ENCODE measurements around the gene IFI27.
"Not testable (repeated sequence)": the region's sequence is repeated elsewhere in the genome, so short reads cannot be mapped to it uniquely, and the experiment has no call there.

The IFI27 gene

DNA sequence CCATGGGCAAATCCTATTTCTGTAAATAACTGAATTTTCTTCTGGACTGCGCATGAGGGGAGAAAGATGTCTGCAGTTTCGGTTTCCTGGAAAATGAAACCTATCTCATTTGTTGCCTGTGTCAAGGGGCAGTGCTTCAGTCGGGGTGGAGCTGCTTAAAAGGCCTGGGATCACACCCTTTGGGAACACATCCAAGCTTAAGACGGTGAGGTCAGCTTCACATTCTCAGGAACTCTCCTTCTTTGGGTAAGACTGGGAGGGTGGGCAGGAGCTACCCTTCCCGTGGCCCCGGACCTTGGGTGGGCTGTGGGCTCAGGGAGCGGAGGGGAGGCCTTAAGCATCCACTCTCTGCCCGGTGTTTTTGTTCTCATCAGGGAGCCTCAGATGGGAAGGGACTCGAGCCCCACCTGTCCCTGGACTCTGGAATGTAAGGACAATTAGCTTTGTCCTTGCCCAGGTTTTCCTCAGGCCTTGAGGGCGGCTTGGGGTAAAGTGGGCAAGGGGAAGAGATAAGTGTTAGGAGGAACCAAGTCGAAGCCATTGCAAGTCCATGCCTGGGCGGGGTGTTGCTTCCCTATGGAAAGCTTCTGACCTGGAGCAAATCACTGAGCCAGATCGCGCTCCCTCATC is at the start of gene IFI27:
IFI27 (plus strand) TSS at position 185 of the 630 bp plus-strand sequence.
- no peak for DNase-seq

DNA sequence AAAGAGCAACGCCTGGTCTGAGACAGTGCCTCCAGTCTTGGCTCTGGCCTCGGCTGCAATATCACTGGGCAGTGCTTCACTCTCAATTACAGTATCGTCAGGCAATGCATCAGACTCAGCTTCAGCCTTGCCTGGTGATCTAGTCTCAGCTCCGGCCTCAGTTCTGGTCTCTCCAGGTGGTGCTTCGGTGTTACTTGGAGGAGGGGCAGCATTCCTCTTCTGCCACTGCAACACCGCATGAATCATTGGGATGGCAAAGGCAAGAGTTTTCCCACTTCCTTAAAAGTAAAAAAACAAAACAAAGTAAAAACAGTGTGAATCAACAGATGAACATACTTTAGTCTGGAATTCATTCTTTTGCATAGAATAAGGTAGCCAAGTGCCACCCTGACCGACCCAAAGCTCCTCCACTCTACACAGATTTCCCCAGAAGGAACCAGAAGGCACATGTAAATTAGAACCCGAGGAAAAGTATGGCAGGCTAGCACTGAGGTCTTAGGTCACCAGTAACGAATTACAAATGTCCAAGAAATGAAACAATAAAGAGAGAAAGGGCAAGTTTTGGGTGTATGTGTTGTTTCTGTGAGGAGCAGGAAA is 48.1 kb upstream of the IFI27 start:
- no peak for DNase-seq

DNA sequence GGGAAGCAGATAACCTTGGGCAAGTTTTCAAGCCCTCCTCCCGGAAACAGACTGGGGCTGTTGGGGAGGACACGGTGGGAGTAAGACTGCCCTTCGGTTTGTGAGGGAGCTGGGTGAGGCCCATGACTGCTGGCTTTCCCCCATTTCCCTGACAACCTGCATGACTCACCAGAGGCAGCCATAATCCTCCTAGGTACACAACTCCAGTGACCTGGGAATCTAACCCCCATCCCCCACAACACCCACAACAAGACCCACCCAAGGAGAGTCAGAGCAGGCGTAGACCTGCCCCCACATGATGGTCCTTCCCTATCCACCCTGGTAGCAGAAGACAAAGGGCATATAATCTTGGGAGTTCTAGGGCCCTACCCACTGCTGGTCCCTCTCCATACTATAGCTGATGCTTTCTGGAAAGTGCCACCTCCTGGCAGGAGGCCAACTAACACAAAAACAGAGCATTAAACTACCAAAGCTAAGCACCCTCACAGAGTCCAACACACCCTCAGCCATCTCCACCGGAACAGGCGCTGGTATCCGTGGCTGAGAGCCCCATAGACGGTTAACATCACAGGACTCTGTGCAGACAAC is 44.4 kb upstream of the IFI27 start:
- DNase-seq = no peak

DNA sequence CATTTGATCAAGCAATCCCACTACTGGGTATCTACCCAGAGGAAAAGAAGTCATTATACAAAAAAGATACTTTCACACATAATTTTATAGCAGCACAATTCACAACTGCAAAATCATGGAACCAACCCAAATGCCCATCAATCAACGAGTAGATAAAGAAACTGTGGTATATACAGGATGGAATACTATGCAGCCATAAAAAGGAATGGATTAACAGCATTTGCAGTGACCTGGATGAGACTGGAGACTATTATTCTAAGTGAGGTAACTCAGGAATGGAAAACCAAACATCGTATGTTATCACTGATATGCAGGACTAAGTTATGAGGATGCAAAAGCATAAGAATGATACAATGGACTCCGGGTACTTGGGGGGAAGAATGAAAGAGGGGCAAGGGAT is 38.5 kb upstream of the IFI27 start:
- DNase-seq = not testable (repeated sequence)

DNA sequence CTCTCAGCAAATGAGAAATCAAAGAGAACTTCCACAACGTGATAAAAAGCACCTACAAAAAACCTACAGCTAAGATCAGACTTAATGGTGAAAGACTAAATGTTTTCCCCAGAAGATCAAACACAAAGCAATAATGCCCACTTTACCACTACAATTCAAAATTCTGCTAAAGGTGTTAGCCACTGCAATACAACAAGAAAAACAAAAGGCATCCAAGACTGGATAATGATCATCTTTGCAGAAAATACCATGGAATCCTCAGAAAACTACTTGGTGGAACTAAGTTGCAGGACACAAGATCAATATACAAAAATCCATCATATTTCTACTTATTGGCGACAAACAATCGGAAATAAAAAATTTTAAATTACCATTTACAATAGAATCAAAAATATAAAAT is 36.0 kb upstream of the IFI27 start:
- no peak for DNase-seq

DNA sequence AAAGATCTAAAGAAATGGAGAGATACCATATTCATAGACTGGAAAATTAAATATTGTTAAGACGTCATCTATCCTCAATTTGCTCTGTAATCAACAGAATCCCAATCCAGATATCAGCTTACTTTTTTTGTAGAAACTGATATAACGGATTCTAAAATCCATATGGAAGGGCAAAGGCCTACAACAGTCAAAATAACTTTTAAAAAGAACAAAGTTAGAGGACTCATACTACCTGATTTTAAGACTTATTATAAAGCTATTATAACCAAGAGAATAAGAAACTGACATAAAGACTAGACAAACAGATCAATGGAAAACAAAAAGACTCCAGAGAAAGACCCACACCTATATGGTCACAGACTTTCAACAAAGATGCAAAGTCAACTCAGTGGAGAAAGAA is 35.5 kb upstream of the IFI27 start:
- DNase-seq = no peak

DNA sequence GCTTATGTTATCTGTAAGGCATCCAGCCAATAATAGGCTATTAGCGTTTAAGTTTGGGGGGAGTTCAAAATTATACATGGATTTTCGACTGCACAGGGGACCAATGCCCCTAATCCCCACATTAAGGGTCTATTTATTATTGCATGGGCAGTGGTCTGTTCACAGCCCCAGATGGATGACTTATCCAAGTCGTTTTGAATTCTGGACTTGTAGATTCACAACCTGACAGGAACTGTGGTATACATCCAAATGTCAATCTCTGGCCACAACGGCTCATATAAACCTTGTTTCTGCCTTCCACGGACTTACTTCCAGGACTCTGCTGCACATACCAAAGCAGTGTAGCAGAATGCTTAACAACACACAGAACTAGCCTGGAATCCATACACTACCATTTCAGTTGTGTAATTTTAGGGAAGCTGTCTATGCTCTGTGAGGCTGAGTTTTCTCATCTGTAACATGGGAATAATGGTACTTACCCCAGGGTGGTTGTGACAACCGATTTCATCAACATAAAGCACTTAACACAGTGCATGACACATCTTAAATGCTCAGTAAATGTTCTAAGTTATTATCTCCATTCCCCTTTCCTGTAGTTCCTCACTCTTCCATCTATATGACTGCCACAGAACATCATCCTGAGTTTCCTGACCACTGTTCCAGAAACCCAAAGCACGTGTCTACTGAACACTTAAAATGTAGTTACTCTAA is 33.3 kb upstream of the IFI27 start:
- DNase-seq = no peak

DNA sequence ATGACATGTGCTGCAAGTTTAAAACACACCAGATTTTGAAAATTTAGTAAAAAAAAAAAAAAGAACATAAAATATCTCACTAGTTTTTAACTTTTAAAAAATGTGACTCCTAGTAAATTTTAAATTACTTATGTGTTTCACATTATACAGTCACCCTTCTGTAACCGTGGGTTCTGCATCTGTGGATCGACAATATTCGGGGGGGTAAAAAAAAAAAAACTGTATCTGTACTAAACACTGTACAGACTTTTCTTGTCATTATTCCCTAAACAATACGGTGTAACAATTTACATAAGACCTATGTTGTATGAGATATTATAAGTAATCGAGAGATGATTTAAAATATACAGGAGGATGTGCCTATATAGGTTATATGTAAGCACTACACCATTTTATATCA is 32.7 kb upstream of the IFI27 start:
- DNase-seq = no peak

DNA sequence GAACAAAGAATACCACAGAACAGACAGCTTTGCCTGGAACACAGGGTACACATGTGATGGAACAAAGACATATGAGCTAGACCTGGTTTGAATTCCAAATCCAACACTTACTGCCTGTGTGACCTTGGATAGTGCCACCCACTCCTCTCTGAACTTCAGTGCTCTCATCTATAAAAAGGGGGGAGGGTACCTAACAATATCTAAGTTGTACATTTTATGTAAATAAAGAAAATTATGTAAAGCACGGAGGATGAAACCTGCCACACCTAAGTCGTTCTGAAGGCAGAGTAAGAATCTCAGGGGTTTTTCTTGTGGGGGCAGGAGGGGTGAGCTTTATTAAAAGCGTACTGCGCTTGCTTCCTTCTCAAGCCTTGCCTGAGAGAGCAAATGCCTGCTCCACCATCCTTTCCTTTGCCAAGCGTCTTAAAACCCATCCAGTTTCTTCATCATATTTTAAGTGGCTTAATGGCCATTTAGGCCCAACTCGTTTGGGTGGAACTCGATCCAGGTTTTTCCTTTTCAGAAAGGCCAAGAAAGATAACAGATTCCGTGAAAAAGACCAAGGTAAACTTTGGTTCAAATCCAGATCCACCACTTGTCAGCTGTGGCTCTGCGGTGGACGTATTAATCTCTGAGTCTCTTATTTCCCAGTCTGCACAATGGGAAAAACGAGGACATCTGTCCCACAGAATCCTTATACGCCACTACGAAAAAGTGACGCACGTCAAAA is 30.5 kb upstream of the IFI27 start:
- DNase-seq = no peak

DNA sequence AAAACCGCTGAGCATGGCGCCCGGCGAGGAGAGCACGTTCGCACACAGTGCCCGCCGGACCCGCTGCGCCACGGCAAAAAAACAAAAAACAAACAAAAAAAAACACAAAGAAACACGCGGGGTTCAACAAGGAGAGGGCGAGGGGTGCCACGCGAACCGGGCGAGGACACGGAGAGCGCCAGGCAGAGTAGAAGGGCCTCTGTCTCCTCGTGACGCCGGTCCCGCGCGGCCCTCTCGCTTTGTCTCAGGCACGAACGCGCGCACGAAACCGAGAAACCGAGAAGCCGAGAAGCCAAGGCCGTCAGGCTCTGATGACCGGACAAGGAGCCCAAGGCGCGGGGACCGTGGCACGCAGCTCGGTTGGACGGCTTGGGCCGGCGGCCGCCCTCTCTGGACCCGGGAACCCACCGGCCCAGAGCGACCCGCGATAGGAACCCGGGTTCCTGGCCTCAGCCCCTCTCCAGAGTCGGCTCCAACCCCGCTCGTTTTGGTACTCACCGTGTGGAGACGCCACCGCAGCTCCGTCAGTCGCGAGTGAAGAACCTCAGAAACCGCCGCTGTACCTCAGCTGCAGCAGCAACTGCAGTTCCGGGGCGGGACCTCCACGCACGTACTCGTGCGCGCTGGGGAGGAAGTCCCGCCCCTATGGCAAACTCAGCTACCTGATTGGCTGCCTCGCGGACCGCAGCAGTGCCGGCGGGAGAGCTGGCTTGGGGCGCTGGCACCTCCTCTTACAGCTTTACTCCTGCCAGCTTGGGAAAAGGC is 29.7 kb upstream of the IFI27 start, which contains the start of the genes DDX24 and IFI27L1:
DDX24 (minus strand) TSS at position 582 of the 765 bp plus-strand sequence. CDS start 1,460 bp downstream, outside the sequence.
IFI27L1 (plus strand) TSS at position 690 of the 765 bp plus-strand sequence. CDS start 15,628 bp downstream, outside the sequence.
- DNase-seq = peak; percentile 96

DNA sequence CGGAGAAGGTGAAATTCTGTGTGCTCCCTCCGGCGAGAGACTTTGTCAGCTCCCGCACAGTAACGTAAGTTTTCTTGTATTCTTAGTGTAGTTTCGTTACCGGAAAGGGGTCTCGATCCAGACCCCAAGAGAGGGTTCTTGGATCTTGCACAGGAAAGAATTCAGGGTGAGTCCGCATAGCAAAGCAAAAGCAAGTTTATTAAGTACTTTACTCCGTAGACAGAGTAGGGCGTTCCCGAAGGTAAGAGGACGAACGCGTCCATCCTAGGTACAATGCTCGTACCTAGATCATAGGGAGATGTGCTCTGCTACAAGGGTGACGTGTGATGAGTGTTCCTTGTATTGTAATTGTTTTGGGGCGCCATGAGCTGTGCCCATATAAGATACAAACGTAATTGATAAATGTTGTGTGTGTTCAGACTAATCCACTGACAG is 29.1 kb upstream of the IFI27 start:
- DNase-seq = no peak

DNA sequence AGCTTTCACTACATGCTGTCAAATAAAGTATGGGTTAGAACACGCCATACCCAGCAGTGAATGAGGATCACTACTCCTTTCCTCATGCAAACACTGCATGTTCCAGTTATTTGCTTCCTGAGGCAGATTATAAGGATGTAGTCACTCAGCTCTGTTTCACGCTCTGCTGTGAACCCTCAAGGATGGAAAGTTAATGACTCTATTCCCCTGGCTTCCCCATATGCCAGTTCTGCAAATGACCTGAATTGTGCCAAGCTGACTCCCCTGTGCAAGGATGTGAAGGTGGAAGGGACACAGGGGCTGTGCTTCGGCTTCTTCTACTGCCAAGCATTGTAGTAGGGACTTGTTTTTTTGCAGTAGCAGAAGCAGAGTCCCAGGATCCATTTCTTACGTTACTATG is 22.6 kb upstream of the IFI27 start:
- DNase-seq = no peak

DNA sequence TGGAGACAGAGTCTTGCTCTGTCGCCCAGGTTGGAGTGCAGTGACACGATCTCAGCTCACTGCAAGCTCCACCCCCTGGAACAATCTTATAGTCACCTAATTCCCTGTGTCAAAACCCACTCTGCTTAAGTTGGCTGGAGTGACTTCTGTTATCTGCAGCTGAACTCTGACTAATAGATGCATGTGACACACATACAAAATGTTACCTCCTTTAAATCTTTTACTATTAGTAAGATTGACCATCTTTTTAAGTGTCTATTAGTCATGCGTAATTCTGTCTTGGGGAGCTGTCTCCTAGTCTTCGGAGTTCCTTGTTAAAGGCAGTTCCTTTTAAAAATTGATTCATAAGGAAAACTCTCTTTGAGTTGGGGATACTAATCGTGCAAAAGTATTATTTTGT is 22.0 kb upstream of the IFI27 start:
- no peak for DNase-seq

DNA sequence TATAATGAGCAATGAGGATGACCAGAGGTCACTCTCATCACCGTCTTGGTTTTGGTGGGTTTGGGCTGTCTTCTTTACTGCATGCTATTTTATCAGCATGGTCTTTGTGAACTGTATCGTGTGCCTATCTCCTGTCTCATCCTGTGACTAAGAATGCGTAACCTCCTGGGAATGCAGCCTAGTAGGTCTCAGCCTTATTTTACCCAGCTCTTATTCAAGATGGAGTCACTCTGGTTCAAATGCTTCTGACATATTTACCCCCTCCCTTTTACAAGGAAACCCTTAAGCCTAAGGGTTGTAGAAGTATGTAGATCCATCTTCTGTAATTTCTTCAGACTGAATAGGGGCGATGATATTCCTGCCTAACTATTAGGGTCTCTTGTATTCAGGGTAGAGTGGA is 21.1 kb upstream of the IFI27 start:
- no peak for DNase-seq

DNA sequence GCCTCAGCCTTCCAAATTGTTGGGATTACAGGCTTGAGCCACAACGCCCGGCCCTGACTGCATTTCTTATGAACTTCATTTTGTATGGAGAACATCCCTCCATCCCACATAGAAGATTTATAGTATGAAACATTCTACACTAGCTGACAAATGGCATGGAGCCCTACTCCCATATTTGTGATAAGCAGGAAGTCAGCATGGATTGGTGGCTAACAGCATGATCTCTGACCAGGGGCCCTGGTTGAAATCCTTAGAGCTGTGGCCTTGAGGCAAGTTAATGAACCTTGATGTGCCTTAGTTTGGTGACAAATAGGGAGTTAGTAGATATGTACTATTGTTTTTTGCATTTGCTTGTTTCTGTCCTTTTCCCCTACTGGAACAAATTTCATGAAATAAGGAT is 17.1 kb upstream of the IFI27 start:
- DNase-seq = no peak

DNA sequence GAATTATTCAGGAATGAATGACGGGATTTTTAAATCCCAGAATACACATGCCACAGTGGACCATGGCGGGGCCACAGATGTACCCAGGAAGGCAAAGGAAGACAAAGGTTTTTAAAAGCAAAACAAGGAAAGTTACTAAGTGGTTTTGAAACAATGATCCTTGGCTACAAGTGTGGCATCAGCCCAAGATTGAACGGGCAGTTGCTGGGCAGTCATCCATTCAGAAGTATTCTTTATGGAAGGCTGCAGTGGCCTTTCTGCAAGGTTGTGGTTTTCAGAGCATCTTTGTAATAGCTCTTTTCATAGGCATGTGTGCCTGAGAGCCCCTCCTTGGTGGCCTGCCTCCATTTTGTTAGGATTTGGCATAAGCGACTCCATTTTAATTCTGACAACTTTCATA is 13.4 kb upstream of the IFI27 start:
- no peak for DNase-seq

DNA sequence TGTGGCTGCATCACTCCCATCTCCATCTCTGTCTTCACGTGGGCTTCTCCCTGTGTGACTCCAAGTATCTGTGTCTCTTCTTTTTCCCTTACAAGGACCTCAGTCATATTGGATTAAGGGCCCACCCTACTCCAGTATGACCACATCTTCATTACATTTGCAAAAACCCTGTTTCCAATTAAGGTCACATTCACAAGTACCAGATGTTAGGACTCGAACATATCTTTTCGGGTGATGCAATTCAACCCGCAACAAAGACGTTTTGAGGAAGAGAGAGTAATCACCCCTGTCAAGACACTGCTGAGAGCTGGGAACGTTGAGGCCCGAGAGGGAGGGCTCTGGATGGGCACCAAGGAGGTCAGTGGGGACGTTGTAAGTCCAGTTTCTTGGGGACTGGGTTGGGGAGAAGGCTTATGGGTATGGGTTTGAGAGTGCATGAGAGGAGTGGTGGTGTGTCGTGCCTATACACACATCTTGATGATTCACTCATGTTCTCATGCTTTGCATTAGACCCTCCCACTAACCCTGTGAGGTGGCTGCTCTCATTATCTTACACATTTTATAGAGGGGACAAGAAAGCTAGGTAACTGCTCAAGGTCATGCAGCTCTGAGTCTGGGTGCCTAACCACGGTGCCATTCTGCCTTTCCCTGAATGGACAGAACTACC is 12.1 kb upstream of the IFI27 start:
- no peak for DNase-seq

DNA sequence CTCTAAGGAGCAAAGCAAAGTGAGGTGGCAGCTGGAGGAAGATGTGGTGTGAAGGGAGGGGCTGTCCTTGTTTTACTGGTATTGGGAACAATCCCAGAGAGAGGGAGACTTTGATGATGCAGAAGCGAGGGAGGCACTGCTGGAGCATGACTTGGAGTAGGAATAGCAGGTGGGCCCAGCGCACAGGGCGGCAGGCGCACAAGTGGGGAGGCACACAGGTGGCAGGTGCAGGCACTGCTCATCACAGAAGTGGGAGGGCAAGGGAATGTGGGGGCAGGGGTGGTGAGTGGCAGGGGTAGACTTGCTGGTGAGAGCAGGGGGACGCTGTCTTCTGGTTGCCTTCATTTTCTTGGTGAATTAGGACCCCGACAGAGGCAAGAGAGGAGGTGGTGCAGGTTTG is 11.5 kb upstream of the IFI27 start:
- no peak for DNase-seq

DNA sequence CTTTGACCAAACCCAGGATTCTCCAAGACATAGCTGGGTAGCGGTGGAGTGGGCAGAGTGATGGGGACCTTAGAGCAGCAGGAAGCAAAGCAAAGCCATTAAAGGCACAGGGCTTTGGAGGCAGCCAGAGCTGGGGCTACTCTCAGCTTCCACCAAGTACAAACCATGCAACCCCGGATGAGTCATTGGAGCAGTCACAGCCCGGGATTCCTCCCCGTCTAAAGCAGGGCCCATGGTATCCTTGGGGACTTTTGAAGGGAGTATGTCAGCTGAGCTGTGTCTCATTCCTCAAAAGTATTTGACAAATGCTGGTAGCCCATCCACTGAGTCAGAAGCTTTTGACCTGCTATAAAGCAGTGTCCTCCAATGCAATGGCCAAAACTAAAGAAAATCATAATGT is 9.7 kb upstream of the IFI27 start:
- no peak for DNase-seq

DNA sequence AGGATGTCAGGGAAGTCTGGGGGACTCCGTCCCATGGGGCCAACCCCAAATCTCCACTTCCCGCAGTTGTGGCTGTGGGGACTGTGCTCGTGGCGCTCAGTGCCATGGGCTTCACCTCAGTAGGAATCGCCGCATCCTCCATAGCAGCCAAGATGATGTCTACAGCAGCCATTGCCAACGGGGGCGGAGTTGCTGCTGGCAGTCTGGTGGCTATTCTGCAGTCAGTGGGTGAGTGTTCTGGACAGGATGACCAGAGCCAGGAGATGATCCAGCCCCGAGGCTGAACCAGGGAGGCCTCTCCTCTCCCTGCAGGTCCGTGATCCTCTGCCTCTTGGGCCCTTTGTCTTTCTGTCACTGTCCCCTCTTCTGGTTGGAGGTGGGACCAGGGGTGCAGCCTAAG is 8.8 kb upstream of the IFI27 start:
- no peak for DNase-seq

DNA sequence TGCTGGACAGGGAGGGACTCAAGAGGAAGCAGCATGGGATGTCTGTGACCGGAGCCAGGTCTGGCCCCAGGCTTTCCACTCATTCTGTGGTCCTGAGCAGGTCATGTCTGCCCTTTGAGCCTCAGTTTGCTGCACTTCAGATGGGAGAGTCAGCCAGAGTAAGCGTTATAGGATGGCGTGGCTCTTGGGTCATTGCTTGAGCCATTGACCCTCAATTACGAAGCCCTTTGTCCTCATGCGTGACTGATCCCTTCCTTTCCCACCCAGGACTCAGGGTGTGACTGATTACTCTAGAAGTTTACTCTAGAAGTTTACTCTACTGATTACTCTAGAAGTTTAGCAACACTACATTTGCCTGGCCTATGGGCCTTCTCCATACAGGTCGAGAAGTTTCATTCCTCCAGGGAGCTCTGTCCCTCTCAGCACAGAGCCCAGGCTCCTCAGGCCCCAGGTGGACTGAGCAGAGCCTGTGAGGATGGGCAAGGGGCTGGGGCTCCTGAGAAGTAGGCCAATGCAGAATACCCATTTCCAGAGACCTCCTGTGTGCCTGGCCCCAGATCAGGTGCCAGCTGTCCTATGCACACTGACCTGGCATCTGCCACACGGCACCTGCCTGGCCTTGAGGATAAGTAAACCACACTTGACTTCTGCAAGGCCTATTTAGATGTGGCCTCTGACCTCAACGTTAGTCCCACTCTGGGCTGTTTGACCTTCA is 7.6 kb upstream of the IFI27 start:
- no peak for DNase-seq

Measured in activated gamma-delta T cell treated with Interleukin-2 at 50 U/mL for 16 hours (primary cell).